K562 (cell line): ENCODE measurements around the gene ACSS2. TPM values are rescaled to one million over a fixed set of nuclear protein-coding genes. Genes with fewer than 3 reads are reported as not detected.

ENCODE experiments used
- ATAC-seq: fragments of 200-7000 bp; cut with Tn5 transposase; 3 replicates; pipeline ENCODE4 v1.9.1; 2020; ENCODE audit warnings: moderate library complexity
- BruUV-seq: library from RNA; stranded (reverse); fragments of 400-500 nt; replicated peaks from 2 replicates; lab custom pipeline; 2021; lab: Mats Ljungman, UMichigan
- CTCF ChIA-PET: fragments of 300-600 bp; formaldehyde crosslinking; extraction: SDS; loops from one replicate; lab custom pipeline; 2021; ENCODE audit warnings: low intra/inter-chr PET ratio; lab: Yijun Ruan, JAX
- POLR2A ChIA-PET: fragments of 300-600, 350-650 bp; sonication (Branson Sonifier 250); formaldehyde crosslinking; extraction: SDS; loops from one replicate; lab custom pipeline; 2021; ENCODE audit warnings: antibody characterized with exemption, inconsistent platforms; lab: Yijun Ruan, JAX
- DNase-seq, 4 experiments: peaks; one replicate each; pipeline versions ENCODE4 v3.0.0 to v3.0.0-alpha.2; 2011 to 2018; ENCODE audit warnings: low spot score in 3 of 4, mixed read lengths in 3 of 4; ENCODE audit errors: extremely low read depth in 1 of 4
- FAIRE-seq: peaks from 2 replicates; lab custom pipeline; 2011; peaks lifted over from hg19 to GRCh38; lab: Jason Lieb, UNC
- H2AFZ ChIP-seq: 2 replicates; pipeline ENCODE4 v1.6.0; 2011; ENCODE audit warnings: low read depth, low read length, control low read depth, inconsistent platforms
- H3K27ac ChIP-seq: fragments of 200-600 bp; 3 replicates; pipeline ENCODE4 v1.8.0; 2011; ENCODE audit warnings: low read depth, mild to moderate bottlenecking, control low read depth, inconsistent platforms, low read length, moderate library complexity, mixed read lengths; ENCODE audit errors: extremely low read depth
- H3K27me3 ChIP-seq, 2 experiments: fragments of 300-600 bp in 1 of 2; 2 replicates in 1 of 2; 3 replicates in 1 of 2; pipeline versions ENCODE4 v1.6.0 to v1.8.0; 2011; ENCODE audit warnings: inconsistent platforms in 2 of 2, low read length in 2 of 2, mild to moderate bottlenecking in 1 of 2, mixed read lengths in 1 of 2, moderate library complexity in 1 of 2; ENCODE audit not compliant: control insufficient read depth in 2 of 2, insufficient read depth in 2 of 2
- H3K36me3 ChIP-seq: fragments of 300-600 bp; 3 replicates; pipeline ENCODE4 v1.8.0; 2011; ENCODE audit warnings: mild to moderate bottlenecking, low read length, inconsistent platforms; ENCODE audit not compliant: control insufficient read depth, insufficient read depth
- H3K4me1 ChIP-seq, 2 experiments: fragments of 200-600 bp in 1 of 2; replicated peaks in 1 of 2; 2 replicates in 1 of 2; 3 replicates in 1 of 2; pipeline versions ENCODE4 v1.5.1 to v1.8.0; 2011; ENCODE audit warnings: inconsistent platforms in 2 of 2, low read length in 2 of 2, mild to moderate bottlenecking in 1 of 2, mixed read lengths in 1 of 2, moderate library complexity in 1 of 2; ENCODE audit not compliant: control insufficient read depth in 2 of 2, insufficient read depth in 2 of 2
- H3K4me2 ChIP-seq: 2 replicates; pipeline ENCODE4 v1.6.1; 2011; ENCODE audit warnings: low read length, control low read depth, inconsistent platforms, mixed read lengths; ENCODE audit not compliant: insufficient read depth
- H3K4me3 ChIP-seq: fragments of 200-600 bp; sonication (generic), shearing (Covaris generic); 2 replicates; pipeline ENCODE4 v1.5.1; 2016; ENCODE audit warnings: control low read depth, inconsistent platforms
- H3K79me2 ChIP-seq: fragments of 200-600 bp; 3 replicates; pipeline ENCODE4 v1.8.0; 2011; ENCODE audit warnings: low read length, inconsistent platforms; ENCODE audit not compliant: control insufficient read depth, insufficient read depth
- H3K9ac ChIP-seq, 2 experiments: 2 replicates each; pipeline versions ENCODE4 v1.6.0 to v1.6.1; 2011; ENCODE audit warnings: low read depth in 2 of 2, low read length in 2 of 2, control low read depth in 1 of 2, inconsistent platforms in 1 of 2, mild to moderate bottlenecking in 1 of 2, mixed read lengths in 1 of 2; ENCODE audit not compliant: insufficient read depth in 1 of 2
- H3K9me1 ChIP-seq: one replicate; pipeline ENCODE4 v1.6.0; 2011; ENCODE audit warnings: inconsistent platforms, mild to moderate bottlenecking, low read length, moderate library complexity; ENCODE audit not compliant: control insufficient read depth, insufficient read depth
- H3K9me3 ChIP-seq: replicated peaks from 2 replicates; pipeline ENCODE4 v1.5.1; 2011; ENCODE audit warnings: low read depth, low read length, inconsistent platforms; ENCODE audit not compliant: control insufficient read depth, insufficient read depth
- H4K20me1 ChIP-seq: replicated peaks from 2 replicates; pipeline ENCODE4 v1.6.1; 2011; ENCODE audit warnings: low read length, inconsistent platforms, mixed read lengths; ENCODE audit not compliant: control insufficient read depth, insufficient read depth
- CHD2 ChIP-seq: IDR thresholded peaks from 2 replicates; pipeline ENCODE4 v1.6.1; 2011; ENCODE audit warnings: low read depth, low read length
- FOXK2 ChIP-seq, 2 experiments: fragments of 450-650 bp; IDR thresholded peaks in 1 of 2; conservative IDR thresholded peaks in 1 of 2; 2 replicates each; pipeline ENCODE4 v1.6.1; 2016; ENCODE audit warnings: low read depth in 2 of 2, mild to moderate bottlenecking in 1 of 2
- MCM3 ChIP-seq: fragments of 450-650 bp; IDR thresholded peaks from 2 replicates; pipeline ENCODE4 v1.6.1; 2016
- POLR2H ChIP-seq: IDR thresholded peaks from 2 replicates; pipeline ENCODE4 v1.6.1; 2016; ENCODE audit warnings: missing genetic modification characterization, low read depth, mild to moderate bottlenecking, control low read depth, missing compliant biosample characterization, moderate library complexity
- SP1 ChIP-seq: sonication (generic); formaldehyde crosslinking; IDR thresholded peaks from 2 replicates; pipeline ENCODE4 v1.8.1; 2022; ENCODE audit warnings: mild to moderate bottlenecking, missing genetic modification reagents
- WGBS: fragments of 100-300 bp; shearing (Covaris generic); methylation state at CpG from one replicate; pipeline ENCODE4 v1.1.6; 2016; ENCODE audit warnings: low coverage, mixed read lengths; ENCODE audit not compliant: insufficient coverage; ENCODE audit errors: missing lambda C conversion rate; 5-methylcytosine and 5-hydroxymethylcytosine counted together
- in situ Hi-C: fragments of 300-500 bp; cut with MboI; formaldehyde crosslinking; loops from 4 replicates; pipeline ENCODE4 v1.15.0; 2018; ENCODE audit warnings: inconsistent platforms, mixed read lengths
- intact Hi-C: fragments of 100-400 bp; cut with micrococcal nuclease; formaldehyde crosslinking; loops from 2 replicates; pipeline ENCODE4 v1.14.2; 2022
- polyA plus RNA-seq, 8 experiments: library from polyadenylated mRNA; depleted of rRNA in 4 of 8; stranded (reverse) in 5 of 8; unstranded in 3 of 8; fragments of >200 nt; fragmentation: Nextera tagmentation in 2 of 8; fragmentation: Illumina TruSeq in 1 of 8; extraction: Ambion mirVana in 2 of 8; extraction: Trizol in 1 of 8; gene quantifications; 2 replicates each; pipeline versions ENCODE4 v1.2.1 to v1.2.3, GENCODE V29; 2011 to 2014; ENCODE audit warnings: inconsistent platforms in 1 of 8, missing spikeins in 1 of 8
- total RNA-seq, 7 experiments: library from RNA; depleted of rRNA in 6 of 7; stranded (reverse); fragments of >200 nt in 6 of 7; fragmentation: Illumina TruSeq in 2 of 7; extraction: Trizol in 2 of 7; gene quantifications; 2 replicates each; pipeline versions ENCODE4 v1.2.1 to v1.2.3, GENCODE V29; 2011 to 2021; ENCODE audit warnings: low replicate concordance in 1 of 7
- TF ChIP-seq, protein P1 (sequence below): fragments of 450-650 bp; IDR thresholded peaks from 2 replicates; pipeline ENCODE4 v1.6.1; 2014; ENCODE audit warnings: low read depth, mild to moderate bottlenecking, moderate library complexity, borderline replicate concordance

The ACSS2 gene
- total and polyA plus RNA-seq, 9 of the 15 experiments (the other 6 are each of a cell fraction or from before 2014, with no cell fraction given): 21.9 to 246 (median 66.2) TPM

DNA sequence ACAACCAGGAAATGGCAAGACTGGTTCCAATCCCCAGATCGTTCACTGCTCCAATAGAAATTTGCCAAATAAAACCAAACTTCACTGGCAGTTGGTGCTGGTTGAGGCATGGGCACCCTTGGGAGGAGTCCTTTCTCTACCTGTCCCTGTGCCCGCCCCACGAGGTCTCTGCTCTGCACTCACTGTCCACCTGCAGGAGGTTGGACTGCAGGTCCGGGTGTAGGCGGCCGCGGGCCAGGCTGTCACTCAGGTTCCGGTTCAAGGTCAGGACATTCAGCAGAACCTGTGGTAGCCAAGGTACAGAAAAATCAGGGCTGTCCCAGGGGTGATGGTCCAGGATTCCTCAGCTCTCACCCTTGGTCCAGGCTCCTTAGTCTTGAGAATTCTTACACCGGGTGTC is 26.6 kb upstream of the ACSS2 start:
- Histone ChIP-seq H3K9ac (no peak overlapping the region), H2AFZ (no peak overlapping the region), H3K79me2 (no peaks in the 10 kb centered on the region), H3K4me3 (no peak overlapping the region), H3K9me3 (no peaks in the 10 kb centered on the region), H3K4me2 (no peak overlapping the region), H3K9me1 (peaks cover 3% of the 10 kb centered on the region), H3K36me3 (peaks cover 37% of the 10 kb centered on the region; the same call in 2 of the 3 replicates), H3K4me1 (peaks cover 0 to 6% of the 10 kb centered on the region in 2 experiments; a peak in 2 of 5 replicates), H4K20me1 (no peaks in the 10 kb centered on the region), H3K27ac (no peak overlapping the region), H3K27me3 (no peaks in the 10 kb centered on the region)
- no TSS peak for BruUV-seq
- ChIA-PET CTCF (no interaction called here), POLR2A (no interaction called here)
- intact Hi-C loops (no loop called here), in situ Hi-C loops (loop anchor here (10.0 kb wide), 1 partner anchor 395 kb away; no protein-coding TSS in a partner anchor)
- no peak for DNase-seq
- no peak for TF ChIP-seq POLR2H (tag)
- FAIRE-seq: no peak
- WGBS: 80% methylated on average over 9 of the region's 9 CpGs
- ATAC-seq: no peak

DNA sequence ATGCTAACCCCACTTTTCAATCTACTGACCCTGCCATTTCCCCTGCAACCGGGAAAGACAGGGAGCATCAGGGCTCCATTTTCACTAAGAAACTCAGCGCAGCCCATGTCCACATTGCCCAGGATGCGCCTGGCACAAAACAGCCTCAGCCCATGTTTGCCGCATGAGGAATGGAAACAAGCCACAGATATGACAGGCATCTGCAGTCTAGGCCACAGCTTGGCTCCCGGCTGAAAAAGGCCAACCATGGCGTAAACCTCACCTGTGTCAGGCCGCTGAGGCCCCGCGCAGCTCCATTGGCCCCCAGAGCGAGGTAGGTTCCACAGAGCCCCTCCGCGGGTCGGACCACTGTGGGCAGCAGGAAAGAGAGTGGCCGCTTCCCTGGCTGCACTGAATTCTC is 25.4 kb upstream of the ACSS2 start:
- in situ Hi-C loops: loop anchor here (10.0 kb wide), 1 partner anchor 394 kb away; no protein-coding TSS in a partner anchor
- intact Hi-C loops: no loop called here

More for the DNA sequence above, 25.4 kb upstream of the ACSS2 start:
- H3K79me2 ChIP-seq: no peaks in the 10 kb centered on the region
- TF ChIP-seq MCM3 (no peak), SP1 (no peak), FOXK2 (conservative IDR thresholded peaks at IDR 0.05 in 1 of 2, IDR thresholded peaks at IDR 0.05 in 1 of 2; ENCODE audit: low read depth in 2 of 2) (no peak), CHD2 (no peak)
- TF ChIP-seq, protein P1, sequence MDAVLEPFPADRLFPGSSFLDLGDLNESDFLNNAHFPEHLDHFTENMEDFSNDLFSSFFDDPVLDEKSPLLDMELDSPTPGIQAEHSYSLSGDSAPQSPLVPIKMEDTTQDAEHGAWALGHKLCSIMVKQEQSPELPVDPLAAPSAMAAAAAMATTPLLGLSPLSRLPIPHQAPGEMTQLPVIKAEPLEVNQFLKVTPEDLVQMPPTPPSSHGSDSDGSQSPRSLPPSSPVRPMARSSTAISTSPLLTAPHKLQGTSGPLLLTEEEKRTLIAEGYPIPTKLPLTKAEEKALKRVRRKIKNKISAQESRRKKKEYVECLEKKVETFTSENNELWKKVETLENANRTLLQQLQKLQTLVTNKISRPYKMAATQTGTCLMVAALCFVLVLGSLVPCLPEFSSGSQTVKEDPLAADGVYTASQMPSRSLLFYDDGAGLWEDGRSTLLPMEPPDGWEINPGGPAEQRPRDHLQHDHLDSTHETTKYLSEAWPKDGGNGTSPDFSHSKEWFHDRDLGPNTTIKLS: no peak
- H4K20me1 ChIP-seq: no peaks in the 10 kb centered on the region
- H3K4me2 ChIP-seq: no peak overlapping the region
- H3K9ac ChIP-seq: peak overlapping the region in 1 of 2 experiments; percentile 65; a peak in 2 of 4 replicates
- H2AFZ ChIP-seq: no peak overlapping the region
- no peak for FAIRE-seq
- H3K27me3 ChIP-seq: no peaks in the 10 kb centered on the region
- BruUV-seq: no TSS peak
- ChIA-PET CTCF (no interaction called here), POLR2A (interaction anchor here (0.6 kb wide), 1 partner anchor 13 kb away, joined by 3 read pairs; no protein-coding TSS in a partner anchor)
- no peaks in the 10 kb centered on the region for H3K9me3 ChIP-seq
- no peak for ATAC-seq
- no peak for DNase-seq
- H3K27ac ChIP-seq: no peak overlapping the region
- no peak overlapping the region for H3K4me3 ChIP-seq
- peaks cover 2 to 6% of the 10 kb centered on the region in 2 experiments; a peak in 2 of 5 replicates for H3K4me1 ChIP-seq
- H3K36me3 ChIP-seq: peaks cover 44% of the 10 kb centered on the region; the same call in 2 of the 3 replicates
- 91% methylated on average over 14 of the region's 14 CpGs for WGBS
- peaks cover 3% of the 10 kb centered on the region for H3K9me1 ChIP-seq
